Ishikawa (cell line): ENCODE results near the gene PRKCZ.

Source experiments
- CEBPB ChIP-seq: IDR thresholded peaks from 2 replicates; pipeline ENCODE4 v1.6.1; 2012
- EGR1 ChIP-seq: IDR thresholded peaks from 2 replicates; pipeline ENCODE4 v1.6.1; 2012
- EP300 ChIP-seq: IDR thresholded peaks from 2 replicates; pipeline ENCODE4 v1.6.1; 2012; ENCODE audit warnings: borderline replicate concordance
- TF ChIP-seq, protein P1 (sequence below): IDR thresholded peaks from 2 replicates; pipeline ENCODE4 v1.6.1; 2012; ENCODE audit warnings: low read depth, mild to moderate bottlenecking

DNA sequence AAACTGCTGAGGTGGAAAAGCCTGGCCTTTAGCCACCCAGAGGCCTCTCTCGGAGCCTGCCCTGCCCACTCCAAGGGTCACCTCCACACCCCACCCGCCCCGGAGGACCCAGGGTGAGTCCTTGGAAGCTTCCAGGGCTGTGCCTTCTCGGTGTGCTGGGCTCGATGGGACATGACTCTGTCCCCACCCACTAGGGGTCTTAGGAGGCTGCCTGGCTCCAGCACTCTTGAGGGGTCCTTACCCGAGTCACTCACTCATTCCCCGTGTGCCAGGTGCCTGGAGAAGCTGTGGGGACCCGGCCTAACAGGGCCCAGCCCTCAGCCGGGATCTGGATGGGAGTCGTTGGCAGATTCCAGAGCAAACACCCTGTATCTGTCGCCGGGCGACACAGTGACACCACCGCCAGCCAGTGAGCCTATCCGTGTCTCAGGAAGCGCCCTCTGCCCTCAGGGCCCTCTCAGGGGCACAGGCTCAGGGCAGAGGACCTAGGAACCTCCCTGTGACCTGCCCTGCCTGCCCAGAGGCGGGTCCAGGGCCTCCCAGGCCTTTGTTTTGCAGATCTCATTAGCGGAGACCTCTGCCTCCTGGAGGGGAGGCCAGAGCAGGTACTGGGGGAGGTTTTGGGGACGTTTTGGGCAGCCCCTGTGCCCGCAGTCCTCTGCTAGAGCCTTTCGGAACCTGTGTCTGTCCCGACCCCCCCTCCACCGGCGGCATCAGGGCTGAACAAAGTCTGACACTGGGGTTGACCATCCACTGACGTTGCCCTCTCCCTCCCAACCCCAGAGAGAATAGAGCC lies 3.1 kb upstream of the PRKCZ start:
- TF ChIP-seq, protein P1, sequence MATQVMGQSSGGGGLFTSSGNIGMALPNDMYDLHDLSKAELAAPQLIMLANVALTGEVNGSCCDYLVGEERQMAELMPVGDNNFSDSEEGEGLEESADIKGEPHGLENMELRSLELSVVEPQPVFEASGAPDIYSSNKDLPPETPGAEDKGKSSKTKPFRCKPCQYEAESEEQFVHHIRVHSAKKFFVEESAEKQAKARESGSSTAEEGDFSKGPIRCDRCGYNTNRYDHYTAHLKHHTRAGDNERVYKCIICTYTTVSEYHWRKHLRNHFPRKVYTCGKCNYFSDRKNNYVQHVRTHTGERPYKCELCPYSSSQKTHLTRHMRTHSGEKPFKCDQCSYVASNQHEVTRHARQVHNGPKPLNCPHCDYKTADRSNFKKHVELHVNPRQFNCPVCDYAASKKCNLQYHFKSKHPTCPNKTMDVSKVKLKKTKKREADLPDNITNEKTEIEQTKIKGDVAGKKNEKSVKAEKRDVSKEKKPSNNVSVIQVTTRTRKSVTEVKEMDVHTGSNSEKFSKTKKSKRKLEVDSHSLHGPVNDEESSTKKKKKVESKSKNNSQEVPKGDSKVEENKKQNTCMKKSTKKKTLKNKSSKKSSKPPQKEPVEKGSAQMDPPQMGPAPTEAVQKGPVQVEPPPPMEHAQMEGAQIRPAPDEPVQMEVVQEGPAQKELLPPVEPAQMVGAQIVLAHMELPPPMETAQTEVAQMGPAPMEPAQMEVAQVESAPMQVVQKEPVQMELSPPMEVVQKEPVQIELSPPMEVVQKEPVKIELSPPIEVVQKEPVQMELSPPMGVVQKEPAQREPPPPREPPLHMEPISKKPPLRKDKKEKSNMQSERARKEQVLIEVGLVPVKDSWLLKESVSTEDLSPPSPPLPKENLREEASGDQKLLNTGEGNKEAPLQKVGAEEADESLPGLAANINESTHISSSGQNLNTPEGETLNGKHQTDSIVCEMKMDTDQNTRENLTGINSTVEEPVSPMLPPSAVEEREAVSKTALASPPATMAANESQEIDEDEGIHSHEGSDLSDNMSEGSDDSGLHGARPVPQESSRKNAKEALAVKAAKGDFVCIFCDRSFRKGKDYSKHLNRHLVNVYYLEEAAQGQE, result no peak
- TF ChIP-seq CEBPB (no peak), EP300 (no peak), EGR1 (no peak)
